ENCODE data around the gene TPST2. TPM values are rescaled to one million over a fixed set of nuclear protein-coding genes. Genes with fewer than 3 reads are reported as not detected.

TPST2 gene
- total RNA-seq, 1 donor from 2014 or later, result 11.0 TPM

DNA sequence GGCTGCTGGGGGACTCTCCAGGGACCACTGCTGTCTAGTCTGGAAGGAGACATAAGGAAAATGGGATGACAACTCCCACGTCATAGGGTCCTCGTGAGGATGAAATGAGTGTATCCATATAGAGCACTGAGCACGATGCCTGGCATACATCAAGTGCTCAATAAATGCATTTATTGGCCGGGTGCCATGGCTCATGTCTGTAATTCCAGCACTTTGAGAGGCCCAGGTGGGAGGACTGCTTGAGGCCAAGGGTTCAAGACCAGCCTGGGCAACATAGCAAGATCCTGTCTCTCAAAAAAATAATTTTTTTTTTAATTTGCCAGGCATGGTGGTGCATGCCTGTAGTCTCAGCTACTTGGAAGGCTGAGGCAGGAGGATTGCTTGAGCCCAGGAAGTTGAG is 12.2 kb upstream of the TPST2 start:
- DNase-seq, result no peak
- Mint-ChIP-seq H3K4me3 (no peak overlapping the region), H3K27me3 (peaks cover 2% of the 10 kb centered on the region), H3K4me1 (no peaks in the 10 kb centered on the region), H3K9me3 (no peaks in the 10 kb centered on the region), H3K36me3 (ENCODE audit: low read depth) (no peaks in the 10 kb centered on the region), H3K27ac (no peak overlapping the region)
- TF ChIP-seq, protein P1, sequence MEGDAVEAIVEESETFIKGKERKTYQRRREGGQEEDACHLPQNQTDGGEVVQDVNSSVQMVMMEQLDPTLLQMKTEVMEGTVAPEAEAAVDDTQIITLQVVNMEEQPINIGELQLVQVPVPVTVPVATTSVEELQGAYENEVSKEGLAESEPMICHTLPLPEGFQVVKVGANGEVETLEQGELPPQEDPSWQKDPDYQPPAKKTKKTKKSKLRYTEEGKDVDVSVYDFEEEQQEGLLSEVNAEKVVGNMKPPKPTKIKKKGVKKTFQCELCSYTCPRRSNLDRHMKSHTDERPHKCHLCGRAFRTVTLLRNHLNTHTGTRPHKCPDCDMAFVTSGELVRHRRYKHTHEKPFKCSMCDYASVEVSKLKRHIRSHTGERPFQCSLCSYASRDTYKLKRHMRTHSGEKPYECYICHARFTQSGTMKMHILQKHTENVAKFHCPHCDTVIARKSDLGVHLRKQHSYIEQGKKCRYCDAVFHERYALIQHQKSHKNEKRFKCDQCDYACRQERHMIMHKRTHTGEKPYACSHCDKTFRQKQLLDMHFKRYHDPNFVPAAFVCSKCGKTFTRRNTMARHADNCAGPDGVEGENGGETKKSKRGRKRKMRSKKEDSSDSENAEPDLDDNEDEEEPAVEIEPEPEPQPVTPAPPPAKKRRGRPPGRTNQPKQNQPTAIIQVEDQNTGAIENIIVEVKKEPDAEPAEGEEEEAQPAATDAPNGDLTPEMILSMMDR (IDR thresholded peaks at IDR 0.05), result no peak
- intact Hi-C loops (cut with micrococcal nuclease), result no loop called here
- POLR2A ChIA-PET, result no interaction called here
- CTCF ChIA-PET, result no interaction called here
- ATAC-seq (ENCODE audit: low read depth), result no peak

DNA sequence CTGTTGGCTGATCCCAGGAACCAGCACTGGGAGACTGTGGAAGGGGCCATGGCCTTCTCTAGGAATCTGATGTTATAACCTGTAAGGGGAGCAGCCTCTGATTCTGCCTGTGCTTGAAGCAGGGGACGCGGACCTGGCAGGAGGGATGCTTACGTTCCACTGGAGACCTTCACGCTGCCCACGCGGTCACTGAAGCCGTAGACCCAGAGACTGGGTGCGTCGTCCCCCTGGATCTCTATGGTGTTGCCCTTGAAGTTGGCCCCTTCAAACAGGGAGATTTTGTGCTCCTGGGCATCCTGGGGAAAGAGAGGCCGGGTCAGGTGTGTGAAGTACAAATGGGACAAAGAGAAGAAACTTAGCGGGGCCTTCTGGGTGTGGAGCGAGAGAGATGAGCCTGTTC is 11.8 kb upstream of the TPST2 start:
- H3K27me3 Mint-ChIP-seq, result peaks cover 2% of the 10 kb centered on the region
- no peak overlapping the region for H3K4me3 Mint-ChIP-seq
- ChIA-PET POLR2A (no interaction called here), CTCF (no interaction called here)
- intact Hi-C loops (cut with micrococcal nuclease), result no loop called here
- no peak for DNase-seq
- no peak for ATAC-seq (ENCODE audit: low read depth)
- no peaks in the 10 kb centered on the region for H3K4me1 Mint-ChIP-seq
- no peak overlapping the region for H3K27ac Mint-ChIP-seq
- TF ChIP-seq, protein P1 (IDR thresholded peaks at IDR 0.05), result no peak
- no peaks in the 10 kb centered on the region for H3K36me3 Mint-ChIP-seq (ENCODE audit: low read depth)
- H3K9me3 Mint-ChIP-seq, result no peaks in the 10 kb centered on the region

DNA sequence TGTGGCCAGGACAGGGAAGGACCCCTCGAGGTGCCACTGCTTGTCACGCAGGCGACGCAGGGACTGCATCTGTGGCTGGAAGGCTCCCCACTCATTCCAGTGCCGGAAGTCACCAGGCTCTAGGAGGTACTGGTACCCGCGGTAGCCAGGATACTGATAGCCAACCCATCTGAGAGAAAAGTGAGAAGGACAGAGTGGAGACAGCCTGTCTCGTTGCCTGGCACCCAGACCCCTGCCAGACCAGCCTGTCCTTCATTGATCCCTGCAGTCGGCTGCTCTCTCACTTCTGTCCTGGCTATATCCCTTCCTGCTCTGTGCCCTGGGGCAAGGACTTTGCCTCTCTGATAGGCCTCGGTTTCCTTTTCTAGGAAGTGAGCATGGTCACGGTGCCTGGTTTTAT is 9.6 kb upstream of the TPST2 start:
- TF ChIP-seq, protein P1 (IDR thresholded peaks at IDR 0.05), result no peak
- intact Hi-C loops (cut with micrococcal nuclease), result no loop called here
- Mint-ChIP-seq H3K36me3 (ENCODE audit: low read depth) (no peaks in the 10 kb centered on the region), H3K27me3 (peaks cover 2% of the 10 kb centered on the region), H3K9me3 (no peaks in the 10 kb centered on the region), H3K4me3 (no peak overlapping the region), H3K4me1 (no peaks in the 10 kb centered on the region), H3K27ac (no peak overlapping the region)
- no peak for DNase-seq
- CTCF ChIA-PET, result no interaction called here
- ATAC-seq (ENCODE audit: low read depth), result no peak
- POLR2A ChIA-PET, result no interaction called here

DNA sequence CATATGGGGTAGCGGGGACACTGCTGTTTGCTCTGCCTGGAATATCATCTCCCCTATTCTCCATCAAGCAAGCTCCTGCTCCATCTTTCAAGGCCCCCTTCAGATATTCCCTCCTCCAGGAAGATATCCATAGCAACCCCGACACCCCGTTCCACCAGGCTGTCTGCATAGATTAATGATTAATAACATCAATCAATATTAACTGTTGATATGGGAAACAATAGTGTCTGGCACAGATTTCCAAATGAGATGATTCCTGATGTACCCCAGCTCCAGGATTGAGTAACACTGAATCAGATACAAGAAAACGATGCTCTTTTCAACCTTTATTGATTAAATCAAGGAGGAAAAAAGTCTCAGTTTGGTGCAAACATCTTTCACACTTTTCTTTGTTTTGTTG is 7.5 kb upstream of the TPST2 start:
- Mint-ChIP-seq H3K36me3 (ENCODE audit: low read depth) (no peaks in the 10 kb centered on the region), H3K4me1 (peaks cover 4% of the 10 kb centered on the region), H3K9me3 (no peaks in the 10 kb centered on the region), H3K27ac (no peak overlapping the region), H3K4me3 (no peak overlapping the region), H3K27me3 (peaks cover 2% of the 10 kb centered on the region)
- CTCF ChIA-PET, result no interaction called here
- TF ChIP-seq, protein P1 (IDR thresholded peaks at IDR 0.05), result no peak
- DNase-seq, result no peak
- ATAC-seq (ENCODE audit: low read depth), result no peak
- intact Hi-C loops (cut with micrococcal nuclease), result no loop called here
- POLR2A ChIA-PET, result no interaction called here

DNA sequence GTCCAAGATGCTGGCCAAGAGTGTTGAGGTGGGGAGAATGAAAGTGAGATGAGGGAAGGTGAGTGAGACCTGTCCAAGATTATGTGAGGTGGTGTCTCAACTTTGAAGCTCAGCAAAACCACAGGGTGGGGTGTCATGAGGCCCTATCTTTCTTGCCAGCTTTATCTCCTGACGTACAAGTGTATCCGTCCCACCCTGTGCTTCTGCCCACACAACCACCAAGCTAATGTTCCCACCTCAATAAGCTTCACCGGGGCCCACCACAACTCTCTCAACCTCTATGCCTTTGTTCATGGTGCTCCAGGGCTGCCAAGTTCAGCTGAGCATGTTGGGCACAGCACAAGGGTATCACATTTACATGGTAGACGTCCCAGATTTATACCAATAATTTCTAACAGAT is 7.1 kb upstream of the TPST2 start:
- no peak for ATAC-seq (ENCODE audit: low read depth)
- CTCF ChIA-PET, result no interaction called here

More for the DNA sequence above, 7.1 kb upstream of the TPST2 start:
- intact Hi-C loops (cut with micrococcal nuclease), result no loop called here
- Mint-ChIP-seq H3K9me3 (no peaks in the 10 kb centered on the region), H3K4me3 (no peak overlapping the region), H3K27ac (no peak overlapping the region), H3K36me3 (ENCODE audit: low read depth) (no peaks in the 10 kb centered on the region), H3K4me1 (peaks cover 8% of the 10 kb centered on the region), H3K27me3 (peaks cover 2% of the 10 kb centered on the region)
- POLR2A ChIA-PET, result no interaction called here
- no peak for DNase-seq
- TF ChIP-seq, protein P1 (IDR thresholded peaks at IDR 0.05), result no peak
